Mucosa of descending colon (tissue), 3 donors: Measurements from ENCODE around the gene ABL1. TPM values are rescaled to one million over a fixed set of nuclear protein-coding genes. Genes with fewer than 3 reads are reported as not detected.

Source experiments
- ATAC-seq: fragments of 200-7000 bp; cut with Tn5 transposase; one replicate; pipeline ENCODE4 v1.9.1; 2020; ENCODE audit warnings: mild to moderate bottlenecking, moderate library complexity
- DNase-seq, 3 donors: peaks; one replicate each; pipeline ENCODE4 v3.0.0-alpha.2; 2020
- H3K36me3 ChIP-seq: fragments of 200-600 bp; one replicate; pipeline ENCODE4 v1.8.0; 2021; ENCODE audit warnings: low read depth, mild to moderate bottlenecking
- H3K4me1 ChIP-seq: fragments of 200-600 bp; one replicate; pipeline ENCODE4 v1.8.0; 2021; ENCODE audit warnings: low read depth, mild to moderate bottlenecking
- H3K4me3 ChIP-seq: fragments of 200-600 bp; one replicate; pipeline ENCODE4 v1.8.0; 2021; ENCODE audit warnings: mild to moderate bottlenecking
- H3K9me3 ChIP-seq: fragments of 200-600 bp; one replicate; pipeline ENCODE4 v1.8.0; 2021; ENCODE audit warnings: mild to moderate bottlenecking
- intact Hi-C, 2 donors: fragments of 100-400 bp; cut with DNase I in 1 of 2; cut with micrococcal nuclease in 1 of 2; formaldehyde crosslinking; loops; one replicate each; pipeline versions ENCODE4 v1.11.0 to v1.11.1; 2022; cut with DNase I, micrococcal nuclease
- total RNA-seq, 3 donors: library from RNA; stranded (reverse); fragmentation: NEBNext Ultra II Directional in 2 of 3; extraction: Animal tissue kit (Norgen Biotek cat#: 25700) in 2 of 3; gene quantifications; one replicate each; pipeline versions ENCODE4 v1.2.1 to v1.2.4, GENCODE V29; 2021 to 2023
- TF ChIP-seq, protein P1 (sequence below): fragments of 200-600 bp; IDR thresholded peaks from one replicate; pipeline ENCODE4 v1.8.0; 2022; ENCODE audit warnings: antibody characterized with exemption, mild to moderate bottlenecking
- donor health status: DM: no; HTN: no; CAD: no; lungs with moderate emphysema.
- donor health status: DM: no; HTN: no; CAD: no.
- donor health status: DM: no; HTN: yes; CAD: no.

ABL1 gene
- total RNA-seq, 3 donors from 2014 or later = 86.6 to 147 (median 91.4) TPM

- Histone ChIP-seq H3K36me3 (no peaks in the 10 kb centered on the region), H3K4me3 (no peak overlapping the region), H3K4me1 (no peaks in the 10 kb centered on the region), H3K9me3 (no peaks in the 10 kb centered on the region)
- TF ChIP-seq, protein P1, sequence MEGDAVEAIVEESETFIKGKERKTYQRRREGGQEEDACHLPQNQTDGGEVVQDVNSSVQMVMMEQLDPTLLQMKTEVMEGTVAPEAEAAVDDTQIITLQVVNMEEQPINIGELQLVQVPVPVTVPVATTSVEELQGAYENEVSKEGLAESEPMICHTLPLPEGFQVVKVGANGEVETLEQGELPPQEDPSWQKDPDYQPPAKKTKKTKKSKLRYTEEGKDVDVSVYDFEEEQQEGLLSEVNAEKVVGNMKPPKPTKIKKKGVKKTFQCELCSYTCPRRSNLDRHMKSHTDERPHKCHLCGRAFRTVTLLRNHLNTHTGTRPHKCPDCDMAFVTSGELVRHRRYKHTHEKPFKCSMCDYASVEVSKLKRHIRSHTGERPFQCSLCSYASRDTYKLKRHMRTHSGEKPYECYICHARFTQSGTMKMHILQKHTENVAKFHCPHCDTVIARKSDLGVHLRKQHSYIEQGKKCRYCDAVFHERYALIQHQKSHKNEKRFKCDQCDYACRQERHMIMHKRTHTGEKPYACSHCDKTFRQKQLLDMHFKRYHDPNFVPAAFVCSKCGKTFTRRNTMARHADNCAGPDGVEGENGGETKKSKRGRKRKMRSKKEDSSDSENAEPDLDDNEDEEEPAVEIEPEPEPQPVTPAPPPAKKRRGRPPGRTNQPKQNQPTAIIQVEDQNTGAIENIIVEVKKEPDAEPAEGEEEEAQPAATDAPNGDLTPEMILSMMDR = no peak
- intact Hi-C loops = no loop called here
- DNase-seq = no peak
- ATAC-seq = no peak
These were observed 24.4 kb upstream of the ABL1 start for GRCh38 chr9:130810609-130811136.

- no peak overlapping the region for H3K4me3 ChIP-seq
- TF ChIP-seq, protein P1 = no peak
- no peaks in the 10 kb centered on the region for H3K4me1 ChIP-seq
- DNase-seq (no peak), ATAC-seq (no peak)
- intact Hi-C loops = no loop called here
- no peaks in the 10 kb centered on the region for H3K36me3 ChIP-seq
- peaks cover 3% of the 10 kb centered on the region for H3K9me3 ChIP-seq
These were observed 19.7 kb upstream of the ABL1 start for GRCh38 chr9:130815242-130815808.

- TF ChIP-seq, protein P1 = no peak
- DNase-seq (no peak), ATAC-seq (no peak)
- intact Hi-C loops = no loop called here
- Histone ChIP-seq H3K4me3 (no peak overlapping the region), H3K9me3 (peaks cover 3% of the 10 kb centered on the region), H3K36me3 (no peaks in the 10 kb centered on the region), H3K4me1 (no peaks in the 10 kb centered on the region)
These were observed 17.1 kb upstream of the ABL1 start for GRCh38 chr9:130817914-130818313.

DNA sequence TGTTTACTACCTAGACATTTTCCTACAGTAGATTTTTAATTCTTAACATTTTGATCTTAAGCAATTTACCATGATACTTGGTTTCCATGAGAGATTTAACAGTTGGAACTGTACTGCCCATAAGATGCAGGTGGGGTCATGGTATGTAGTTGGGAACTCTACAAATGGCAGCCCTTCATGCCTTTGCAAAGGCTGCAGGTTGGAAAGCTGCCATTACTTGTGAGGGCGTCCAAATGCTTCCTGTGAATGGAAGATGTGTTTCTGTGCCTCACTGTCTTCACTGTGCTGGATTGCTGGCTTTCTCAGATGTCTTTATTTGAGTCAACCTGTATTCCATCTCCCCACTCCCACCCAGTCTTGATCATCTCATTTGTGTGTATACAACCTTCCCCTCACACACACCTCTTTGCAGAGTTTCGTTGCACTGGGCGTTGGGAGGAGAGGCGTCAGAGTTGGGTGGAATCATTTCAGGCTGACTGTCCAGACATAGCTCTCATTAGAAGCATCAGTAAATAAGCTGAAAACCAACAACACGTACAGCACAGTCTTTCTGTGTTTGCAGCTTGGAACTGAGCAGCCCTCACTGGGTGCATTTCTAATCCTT, 14.8 kb upstream of the ABL1 start:
- H3K4me3 ChIP-seq = no peak overlapping the region
- peaks cover 18% of the 10 kb centered on the region for H3K4me1 ChIP-seq
- DNase-seq (no peak), ATAC-seq (no peak)
- peaks cover 3% of the 10 kb centered on the region for H3K9me3 ChIP-seq
- H3K36me3 ChIP-seq = no peaks in the 10 kb centered on the region
- TF ChIP-seq, protein P1 = no peak
- intact Hi-C loops = no loop called here

GRCh38 chr9:130823435-130823834, 11.6 kb upstream of the ABL1 start:
- H3K9me3 ChIP-seq = no peaks in the 10 kb centered on the region
- TF ChIP-seq, protein P1 = no peak
- no peaks in the 10 kb centered on the region for H3K36me3 ChIP-seq
- H3K4me3 ChIP-seq = no peak overlapping the region
- peaks cover 27% of the 10 kb centered on the region for H3K4me1 ChIP-seq
- intact Hi-C loops = no loop called here
- no peak for ATAC-seq
- no peak for DNase-seq
